Heart left ventricle (tissue), 13 donors: ENCODE measurements around the gene GDNF.
"Not testable (repeated sequence)": the region's sequence is repeated elsewhere in the genome, so short reads cannot be mapped to it uniquely, and the experiment has no call there.

Experiments
- POLR2A ChIP-seq, 2 donors: fragments of 450-650 bp; IDR thresholded peaks; one replicate each; pipeline ENCODE4 v1.6.1; 2017; ENCODE audit warnings: antibody characterized with exemption in 2 of 2, mild to moderate bottlenecking in 2 of 2, moderate library complexity in 2 of 2
- TF ChIP-seq, protein P1 (sequence below), 12 donors: fragments of 200-600 bp; sonication (generic) in 4 of 12; IDR thresholded peaks; one replicate each; pipeline versions ENCODE4 v1.5.0 to v1.8.0; 2018 to 2022; ENCODE audit warnings: antibody characterized with exemption in 12 of 12, mild to moderate bottlenecking in 5 of 12
- donor health status: ischemic (EF 13 %, LVEDD 7.1; RV severe dilation, severe dysfunction).
- donor health status: DM: no; HTN: yes; CAD: no.
- donor health status: DM: no; HTN: no; CAD: no.
- donor health status: ischemic (EF 25% LVEDD 6.9; RV normal size, moderate dysfunction).
- donor health status: ischemic (EF 25% LVEDD 5.7; RV mildly dilated, moderate dysfunction).
- donor health status: ischemic (EF 35%, LVEDD 5.7; RV mildly dilated, moderate dysfunction).
- donor health status: nonischemic (EF 11% LVEDD 7.7; RV severe dilation, severe dysfunction).
- donor health status: DM: yes; HTN: yes; CAD: no.
- donor health status: PGD.
- donor health status: ischemic (EF 29% LVEDD 5.4; RV normal size, mild dysfunction).
- donor health status: nonischemic (EF 23%, LVEDD 6.1; RV moderate dilation, normal function).

DNA sequence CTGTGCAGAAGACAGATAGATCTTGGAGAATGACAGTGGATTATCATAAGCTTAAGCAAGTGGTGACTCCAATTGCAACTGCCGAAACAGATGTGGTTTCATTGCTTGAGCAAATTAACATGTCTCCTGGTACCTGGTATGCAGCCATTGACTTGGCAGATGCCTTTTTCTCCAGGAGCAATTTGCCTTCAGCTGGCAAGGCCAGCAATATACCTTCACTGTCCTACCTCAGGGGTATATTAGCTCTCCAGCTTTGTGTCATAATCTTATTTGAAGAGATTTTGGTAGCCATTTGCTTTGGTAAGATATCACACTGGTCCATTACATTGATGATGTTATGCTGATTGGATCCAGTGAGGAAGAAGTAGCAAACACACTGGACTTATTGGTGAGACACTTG lies 43.4 kb downstream of the GDNF start:
- TF ChIP-seq, protein P1, sequence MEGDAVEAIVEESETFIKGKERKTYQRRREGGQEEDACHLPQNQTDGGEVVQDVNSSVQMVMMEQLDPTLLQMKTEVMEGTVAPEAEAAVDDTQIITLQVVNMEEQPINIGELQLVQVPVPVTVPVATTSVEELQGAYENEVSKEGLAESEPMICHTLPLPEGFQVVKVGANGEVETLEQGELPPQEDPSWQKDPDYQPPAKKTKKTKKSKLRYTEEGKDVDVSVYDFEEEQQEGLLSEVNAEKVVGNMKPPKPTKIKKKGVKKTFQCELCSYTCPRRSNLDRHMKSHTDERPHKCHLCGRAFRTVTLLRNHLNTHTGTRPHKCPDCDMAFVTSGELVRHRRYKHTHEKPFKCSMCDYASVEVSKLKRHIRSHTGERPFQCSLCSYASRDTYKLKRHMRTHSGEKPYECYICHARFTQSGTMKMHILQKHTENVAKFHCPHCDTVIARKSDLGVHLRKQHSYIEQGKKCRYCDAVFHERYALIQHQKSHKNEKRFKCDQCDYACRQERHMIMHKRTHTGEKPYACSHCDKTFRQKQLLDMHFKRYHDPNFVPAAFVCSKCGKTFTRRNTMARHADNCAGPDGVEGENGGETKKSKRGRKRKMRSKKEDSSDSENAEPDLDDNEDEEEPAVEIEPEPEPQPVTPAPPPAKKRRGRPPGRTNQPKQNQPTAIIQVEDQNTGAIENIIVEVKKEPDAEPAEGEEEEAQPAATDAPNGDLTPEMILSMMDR (IDR thresholded peaks at IDR 0.05), result not testable (repeated sequence)
- TF ChIP-seq POLR2A (IDR thresholded peaks at IDR 0.05), result not testable (repeated sequence)
